ENCODE measurements around the gene SNF8.

The SNF8 gene

GRCh38 chr17:48908047-48908843, 36.4 kb downstream of the SNF8 start, which contains the start of gene UBE2Z (continued):
- TF ChIP-seq, protein P1, sequence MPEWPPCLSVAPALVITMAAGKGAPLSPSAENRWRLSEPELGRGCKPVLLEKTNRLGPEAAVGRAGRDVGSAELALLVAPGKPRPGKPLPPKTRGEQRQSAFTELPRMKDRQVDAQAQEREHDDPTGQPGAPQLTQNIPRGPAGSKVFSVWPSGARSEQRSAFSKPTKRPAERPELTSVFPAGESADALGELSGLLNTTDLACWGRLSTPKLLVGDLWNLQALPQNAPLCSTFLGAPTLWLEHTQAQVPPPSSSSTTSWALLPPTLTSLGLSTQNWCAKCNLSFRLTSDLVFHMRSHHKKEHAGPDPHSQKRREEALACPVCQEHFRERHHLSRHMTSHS (tag by site-specific recombination; IDR thresholded peaks at IDR 0.05), result no peak
- TF ChIP-seq ZNF514 (tag by site-specific recombination; IDR thresholded peaks at IDR 0.05), result no peak
- no peak for TF ChIP-seq ZNF311 (tag by site-specific recombination; IDR thresholded peaks at IDR 0.05; ENCODE audit: borderline replicate concordance)
- no peak for TF ChIP-seq ZNF626 (tag by site-specific recombination; IDR thresholded peaks at IDR 0.05)
- TF ChIP-seq ZBTB17 (tag by site-specific recombination; IDR thresholded peaks at IDR 0.05), result peak; percentile 99
- peak; percentile 6; the same call in 1 of the 2 replicates for TF ChIP-seq MYNN (tag by site-specific recombination; IDR thresholded peaks at IDR 0.05; ENCODE audit: borderline replicate concordance)
- TF ChIP-seq ZNF707 (tag by site-specific recombination; IDR thresholded peaks at IDR 0.05), result no peak
- no peak for TF ChIP-seq ZNF146 (tag by site-specific recombination; IDR thresholded peaks at IDR 0.05)
- no peak for TF ChIP-seq ZNF529 (tag by site-specific recombination; IDR thresholded peaks at IDR 0.05; ENCODE audit: insufficient replicate concordance)
- no peak for TF ChIP-seq ZNF555 (tag by site-specific recombination; conservative IDR thresholded peaks at IDR 0.05)
- TF ChIP-seq ZNF19 (tag by site-specific recombination; IDR thresholded peaks at IDR 0.05; ENCODE audit: low read depth), result no peak
- TF ChIP-seq ZNF561 (tag by site-specific recombination; IDR thresholded peaks at IDR 0.05; ENCODE audit: borderline replicate concordance), result no peak
- TF ChIP-seq BCL11B (tag by site-specific recombination; IDR thresholded peaks at IDR 0.05; ENCODE audit: low read depth), result no peak
- no peak for TF ChIP-seq ZNF37A (tag by site-specific recombination; IDR thresholded peaks at IDR 0.05)
- TF ChIP-seq ZNF266 (tag by site-specific recombination; IDR thresholded peaks at IDR 0.05; ENCODE audit: low read depth), result no peak
- TF ChIP-seq ZNF157 (tag by site-specific recombination; IDR thresholded peaks at IDR 0.05), result no peak
- TF ChIP-seq ZNF473 (tag by site-specific recombination; IDR thresholded peaks at IDR 0.05), result no peak
- peak; percentile 16 for TF ChIP-seq GLIS2 (tag by site-specific recombination; IDR thresholded peaks at IDR 0.05)
- TF ChIP-seq ZNF362 (tag by site-specific recombination; IDR thresholded peaks at IDR 0.05), result no peak
- TF ChIP-seq SCRT2 (tag by site-specific recombination; IDR thresholded peaks at IDR 0.05), result no peak
- TF ChIP-seq KLF9 (tag by site-specific recombination; IDR thresholded peaks at IDR 0.05; ENCODE audit: low read depth), result peak; percentile 86
- peak; percentile 93 for TF ChIP-seq ZEB2 (tag by site-specific recombination; IDR thresholded peaks at IDR 0.05)
- no peak for TF ChIP-seq ZNF132 (tag by site-specific recombination; IDR thresholded peaks at IDR 0.05; ENCODE audit: borderline replicate concordance)

GRCh38 chr17:48907713-48908046, 37.0 kb downstream of the SNF8 start:
- Histone ChIP-seq H3K27ac (ENCODE audit: extremely low read depth, low read depth, low read length) (peak overlapping the region; percentile 95), H3K9me3 (ENCODE audit: control insufficient read depth, insufficient read depth, low read depth, low read length) (no peaks in the 10 kb centered on the region), H3K4me1 (ENCODE audit: control insufficient read depth, insufficient read depth, low read length) (peaks cover 16% of the 10 kb centered on the region), H3K4me3 (ENCODE audit: low read depth, low read length) (peak overlapping the region; percentile 93), H3K36me3 (ENCODE audit: control insufficient read depth in 2 of 2, insufficient read depth in 1 of 2, low read length in 2 of 2) (peaks cover 22 to 29% of the 10 kb centered on the region in 2 experiments; a peak in 2 of 3 replicates)
- TF ChIP-seq ZNF561 (tag by site-specific recombination; IDR thresholded peaks at IDR 0.05; ENCODE audit: borderline replicate concordance) (peak; percentile 12; the same call in 1 of the 2 replicates), ZNF138 (tag by site-specific recombination; IDR thresholded peaks at IDR 0.05; ENCODE audit: borderline replicate concordance) (no peak)
- ChIA-PET POLR2A (interaction anchor here (0.7 to 7.5 kb wide), 8 partner anchors 10 to 92 kb away, joined by 5 to 106 read pairs (median 6); partner anchors contain the start of genes ATP5MC1, IGF2BP1 and SNF8), CTCF (interaction anchor here (0.5 to 1.5 kb wide), 7 partner anchors 15 to 189 kb away, joined by 3 to 5 read pairs (median 3); partner anchors contain the start of genes ATP5MC1 and IGF2BP1)

Measured in HEK293 (cell line).